Calu3 (cell line): Measurements from ENCODE around the gene NMNAT2. TPM values are rescaled to one million over a fixed set of nuclear protein-coding genes. Genes with fewer than 3 reads are reported as not detected.
"Not testable (repeated sequence)": the region's sequence is repeated elsewhere in the genome, so short reads cannot be mapped to it uniquely, and the experiment has no call there.

Experiments
- BruUV-seq: library from RNA; stranded (reverse); fragments of 400-500 nt; replicated peaks from 2 replicates; lab custom pipeline; 2021; lab: Mats Ljungman, UMichigan
- CTCF ChIA-PET: fragments of 300-600 bp; sonication (Branson Sonifier 250); formaldehyde crosslinking; loops from one replicate; lab custom pipeline; 2022; ENCODE audit warnings: antibody characterized with exemption; lab: Charles Lee
- DNase-seq: peaks from one replicate; pipeline ENCODE4 v3.0.0; 2022
- H3K27ac Mint-ChIP-seq: one replicate; pipeline ENCODE4 v1.8.0; 2022; ENCODE audit warnings: mixed read lengths; ENCODE audit not compliant: unreplicated experiment
- H3K27me3 Mint-ChIP-seq: one replicate; pipeline ENCODE4 v1.8.0; 2022; ENCODE audit warnings: mixed read lengths; ENCODE audit not compliant: unreplicated experiment
- H3K36me3 Mint-ChIP-seq: one replicate; pipeline ENCODE4 v1.8.0; 2022; ENCODE audit warnings: mild to moderate bottlenecking, moderate library complexity, mixed read lengths; ENCODE audit not compliant: insufficient read depth, unreplicated experiment
- H3K4me1 Mint-ChIP-seq: one replicate; pipeline ENCODE4 v1.8.0; 2022; ENCODE audit warnings: mild to moderate bottlenecking, low read depth, mixed read lengths; ENCODE audit not compliant: unreplicated experiment
- H3K4me3 Mint-ChIP-seq: one replicate; pipeline ENCODE4 v1.8.0; 2022; ENCODE audit warnings: mild to moderate bottlenecking, low read depth, moderate library complexity, mixed read lengths; ENCODE audit not compliant: unreplicated experiment
- H3K9me3 Mint-ChIP-seq: one replicate; pipeline ENCODE4 v1.8.0; 2022; ENCODE audit warnings: low read depth, mixed read lengths; ENCODE audit not compliant: unreplicated experiment
- intact Hi-C: fragments of 100-400 bp; cut with micrococcal nuclease; formaldehyde crosslinking; loops from one replicate; pipeline ENCODE4 v1.10.0; 2022; ENCODE audit not compliant: unreplicated experiment
- total RNA-seq: library from RNA; stranded (reverse); gene quantifications from 2 replicates; pipeline ENCODE4 v1.2.3, GENCODE V29; 2022
- TF ChIP-seq, protein P1 (sequence below): fragments of 200-600 bp; IDR thresholded peaks from one replicate; pipeline ENCODE4 v1.8.0; 2022; ENCODE audit warnings: antibody characterized with exemption; ENCODE audit not compliant: unreplicated experiment

NMNAT2 gene
- total RNA-seq, 1 experiment from 2014 or later, result 0.26 TPM

DNA sequence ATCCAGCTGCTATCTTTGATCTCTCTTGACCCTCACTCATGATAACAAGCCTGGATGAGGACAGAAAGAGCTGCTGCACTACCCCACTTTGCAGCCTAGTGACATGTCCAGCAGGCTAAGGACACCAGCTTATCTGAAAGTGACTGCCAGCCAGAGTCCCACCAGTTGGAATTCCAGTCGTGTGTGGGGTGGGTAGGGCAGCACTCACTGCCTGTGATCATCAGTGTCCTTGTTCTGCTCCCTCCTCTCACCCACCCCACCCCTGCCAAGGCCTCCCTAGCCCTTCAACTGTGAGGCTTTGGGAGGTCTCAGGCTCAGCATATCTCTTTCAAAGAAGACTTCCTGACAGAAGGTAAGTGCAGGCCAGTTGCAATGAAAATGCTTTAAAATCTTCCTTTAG is 15.5 kb upstream of the NMNAT2 start:
- Mint-ChIP-seq H3K27ac (no peak overlapping the region), H3K4me1 (no peaks in the 10 kb centered on the region), H3K27me3 (no peaks in the 10 kb centered on the region), H3K36me3 (no peaks in the 10 kb centered on the region), H3K9me3 (peaks cover 3% of the 10 kb centered on the region), H3K4me3 (no peak overlapping the region)
- TF ChIP-seq, protein P1, sequence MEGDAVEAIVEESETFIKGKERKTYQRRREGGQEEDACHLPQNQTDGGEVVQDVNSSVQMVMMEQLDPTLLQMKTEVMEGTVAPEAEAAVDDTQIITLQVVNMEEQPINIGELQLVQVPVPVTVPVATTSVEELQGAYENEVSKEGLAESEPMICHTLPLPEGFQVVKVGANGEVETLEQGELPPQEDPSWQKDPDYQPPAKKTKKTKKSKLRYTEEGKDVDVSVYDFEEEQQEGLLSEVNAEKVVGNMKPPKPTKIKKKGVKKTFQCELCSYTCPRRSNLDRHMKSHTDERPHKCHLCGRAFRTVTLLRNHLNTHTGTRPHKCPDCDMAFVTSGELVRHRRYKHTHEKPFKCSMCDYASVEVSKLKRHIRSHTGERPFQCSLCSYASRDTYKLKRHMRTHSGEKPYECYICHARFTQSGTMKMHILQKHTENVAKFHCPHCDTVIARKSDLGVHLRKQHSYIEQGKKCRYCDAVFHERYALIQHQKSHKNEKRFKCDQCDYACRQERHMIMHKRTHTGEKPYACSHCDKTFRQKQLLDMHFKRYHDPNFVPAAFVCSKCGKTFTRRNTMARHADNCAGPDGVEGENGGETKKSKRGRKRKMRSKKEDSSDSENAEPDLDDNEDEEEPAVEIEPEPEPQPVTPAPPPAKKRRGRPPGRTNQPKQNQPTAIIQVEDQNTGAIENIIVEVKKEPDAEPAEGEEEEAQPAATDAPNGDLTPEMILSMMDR, result no peak
- DNase-seq, result no peak
- CTCF ChIA-PET, result interaction anchor here (0.6 kb wide), 1 partner anchor 27 kb away, joined by 3 read pairs; no protein-coding TSS in a partner anchor
- no TSS peak for BruUV-seq
- intact Hi-C loops, result no loop called here

DNA sequence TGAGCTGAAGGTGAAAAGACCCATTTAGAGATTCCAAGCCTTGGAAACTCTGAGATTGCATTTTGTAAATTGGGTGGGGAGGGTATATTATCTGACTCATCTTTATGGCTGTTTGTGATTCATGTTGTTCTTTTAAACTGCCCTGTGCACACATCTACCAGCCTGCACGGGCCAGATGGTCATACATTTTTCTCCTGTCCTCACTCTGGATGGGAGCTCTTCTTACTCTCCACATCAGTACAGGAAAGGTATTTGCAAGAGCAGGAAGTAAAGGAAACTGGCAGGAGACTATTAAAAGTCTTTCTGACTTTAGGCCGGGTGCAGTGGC is 14.3 kb upstream of the NMNAT2 start:
- BruUV-seq, result no TSS peak
- intact Hi-C loops, result no loop called here
- Mint-ChIP-seq H3K4me3 (no peak overlapping the region), H3K27me3 (no peaks in the 10 kb centered on the region), H3K9me3 (no peaks in the 10 kb centered on the region), H3K27ac (no peak overlapping the region), H3K4me1 (peaks cover 5% of the 10 kb centered on the region), H3K36me3 (no peaks in the 10 kb centered on the region)
- TF ChIP-seq, protein P1, result no peak
- no peak for DNase-seq
- CTCF ChIA-PET, result no interaction called here

DNA sequence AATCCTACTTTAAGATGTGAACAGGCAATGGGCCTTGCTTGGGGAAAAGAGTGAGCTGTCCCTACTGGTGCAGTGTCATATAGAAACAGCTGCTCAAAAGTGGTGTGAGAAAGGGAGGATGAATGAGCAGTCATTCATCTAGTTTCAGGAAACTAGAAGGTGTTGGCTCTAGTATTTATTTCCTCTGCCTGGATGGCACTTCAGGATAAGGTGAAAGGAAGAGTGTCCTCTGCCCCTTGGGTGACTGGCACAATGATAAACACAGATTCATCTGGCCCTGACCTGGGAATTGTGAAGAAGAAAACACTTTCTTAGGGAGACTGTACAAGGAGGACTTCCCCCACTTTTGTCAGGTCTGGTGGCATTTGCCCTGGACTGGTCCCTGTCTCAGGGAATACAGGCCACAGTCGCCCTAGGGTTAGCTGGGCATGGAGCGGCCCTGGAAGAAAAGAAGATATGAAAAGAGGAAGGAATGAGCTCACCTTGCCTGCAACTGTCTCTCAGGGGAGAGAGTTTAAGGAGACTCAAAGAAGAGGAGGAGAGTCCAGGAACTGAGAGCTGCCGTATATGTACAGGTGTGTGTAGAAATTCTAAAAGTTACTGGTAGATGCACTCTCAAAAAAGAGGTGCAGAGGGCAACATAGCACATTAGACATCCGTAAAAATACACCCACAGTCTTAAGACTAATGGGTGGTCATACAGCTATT is 13.8 kb upstream of the NMNAT2 start:
- intact Hi-C loops, result no loop called here
- DNase-seq, result no peak
- Mint-ChIP-seq H3K27ac (no peak overlapping the region), H3K9me3 (no peaks in the 10 kb centered on the region), H3K4me1 (peaks cover 10% of the 10 kb centered on the region), H3K36me3 (no peaks in the 10 kb centered on the region), H3K27me3 (no peaks in the 10 kb centered on the region), H3K4me3 (no peak overlapping the region)
- CTCF ChIA-PET, result no interaction called here
- TF ChIP-seq, protein P1, result no peak
- BruUV-seq, result no TSS peak

DNA sequence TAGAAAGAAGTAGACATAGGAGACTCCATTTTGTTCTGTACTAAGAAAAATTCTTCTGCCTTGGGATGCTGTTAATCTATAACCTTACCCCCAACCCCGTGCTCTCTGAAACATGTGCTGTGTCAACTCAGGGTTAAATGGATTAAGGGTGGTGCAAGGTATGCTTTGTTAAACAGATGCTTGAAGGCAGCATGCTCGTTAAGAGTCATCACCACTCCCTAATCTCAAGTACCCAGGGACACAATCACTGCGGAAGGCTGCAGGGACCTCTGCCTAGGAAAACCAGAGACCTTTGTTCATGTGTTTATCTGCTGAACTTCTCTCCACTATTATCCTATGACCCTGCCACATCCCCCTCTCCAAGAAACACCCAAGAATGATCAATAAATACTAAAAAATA is 9.4 kb upstream of the NMNAT2 start:
- H3K27me3 Mint-ChIP-seq, result peaks cover 10% of the 10 kb centered on the region
- H3K9me3 Mint-ChIP-seq, H3K27ac Mint-ChIP-seq, H3K36me3 Mint-ChIP-seq, intact Hi-C loops, H3K4me3 Mint-ChIP-seq, CTCF ChIA-PET, BruUV-seq, DNase-seq: not testable (repeated sequence)
- H3K4me1 Mint-ChIP-seq, result peaks cover 10% of the 10 kb centered on the region

- no peak overlapping the region for H3K27ac Mint-ChIP-seq
- intact Hi-C loops, result no loop called here
- H3K4me1 Mint-ChIP-seq, result peaks cover 10% of the 10 kb centered on the region
- no TSS peak for BruUV-seq
- H3K36me3 Mint-ChIP-seq, result no peaks in the 10 kb centered on the region
- CTCF ChIA-PET, result no interaction called here
- TF ChIP-seq, protein P1, result no peak
- no peak for DNase-seq
- H3K4me3 Mint-ChIP-seq, result no peak overlapping the region
- peaks cover 30% of the 10 kb centered on the region for H3K27me3 Mint-ChIP-seq
- H3K9me3 Mint-ChIP-seq, result no peaks in the 10 kb centered on the region
Measured at GRCh38 chr1:183424691-183425090, 6.5 kb upstream of the NMNAT2 start.
